Smooth muscle cell (in vitro differentiated cells): ENCODE results near the gene CLSTN2. TPM values are rescaled to one million over a fixed set of nuclear protein-coding genes. Genes with fewer than 3 reads are reported as not detected.

Source experiments
- DNase-seq: peaks from one replicate; lab custom pipeline; 2025; ENCODE audit not compliant: unreplicated experiment; lab: John Stamatoyannopoulos, UW
- H2AFZ ChIP-seq: fragments of 200-600 bp; sonication (generic); 2 replicates; pipeline ENCODE4 v1.6.0; 2016; ENCODE audit warnings: antibody characterized with exemption, low read depth, mild to moderate bottlenecking
- H3F3A ChIP-seq: fragments of 200-600 bp; sonication (generic); 2 replicates; pipeline ENCODE4 v1.6.0; 2017; ENCODE audit warnings: antibody characterized with exemption, low read depth
- H3K27ac ChIP-seq: fragments of 200-600 bp; sonication (generic); 2 replicates; pipeline ENCODE4 v1.5.1; 2016; ENCODE audit warnings: low read depth, mild to moderate bottlenecking
- H3K27me3 ChIP-seq: fragments of 200-600 bp; sonication (generic); 2 replicates; pipeline ENCODE4 v1.6.1; 2016; ENCODE audit warnings: low read depth, mild to moderate bottlenecking
- H3K36me3 ChIP-seq: fragments of 200-600 bp; sonication (generic); 2 replicates; pipeline ENCODE4 v1.5.1; 2016; ENCODE audit warnings: low read depth
- H3K4me1 ChIP-seq: fragments of 200-600 bp; sonication (generic); 2 replicates; pipeline ENCODE4 v1.5.1; 2016; ENCODE audit warnings: low read depth
- H3K4me2 ChIP-seq: fragments of 200-600 bp; sonication (generic); 2 replicates; pipeline ENCODE4 v1.6.0; 2016; ENCODE audit warnings: mild to moderate bottlenecking
- H3K4me3 ChIP-seq: fragments of 200-600 bp; sonication (generic); 2 replicates; pipeline ENCODE4 v1.5.1; 2016; ENCODE audit warnings: mild to moderate bottlenecking
- H3K79me2 ChIP-seq: fragments of 200-600 bp; sonication (generic); 2 replicates; pipeline ENCODE4 v1.6.0; 2016; ENCODE audit warnings: low read depth, mild to moderate bottlenecking
- H3K9ac ChIP-seq: fragments of 200-600 bp; sonication (generic); 2 replicates; pipeline ENCODE4 v1.6.0; 2016; ENCODE audit warnings: low read depth
- H3K9me3 ChIP-seq: fragments of 200-600 bp; sonication (generic); replicated peaks from 2 replicates; pipeline ENCODE4 v1.5.1; 2016; ENCODE audit warnings: low read depth
- H4K20me1 ChIP-seq: fragments of 200-600 bp; sonication (generic); 2 replicates; pipeline ENCODE4 v1.6.0; 2016; ENCODE audit warnings: low read depth
- WGBS: methylation state at CpG from one replicate; pipeline ENCODE4 v1.1.7; 2016; ENCODE audit warnings: low lambda C conversion rate; 5-methylcytosine and 5-hydroxymethylcytosine counted together
- polyA plus RNA-seq: library from polyadenylated mRNA; unstranded; fragments of >200 nt; fragmentation: Nextera tagmentation; extraction: Ambion mirVana; gene quantifications from 2 replicates; pipeline ENCODE4 v1.2.1, GENCODE V29; 2016
- total RNA-seq: library from RNA; depleted of rRNA; stranded (reverse); fragments of >200 nt; gene quantifications from 2 replicates; pipeline ENCODE4 v1.2.3, GENCODE V29; 2014
- TF ChIP-seq, protein P1 (sequence below): fragments of 200-600 bp; sonication (generic); IDR thresholded peaks from 2 replicates; pipeline ENCODE4 v1.5.1; 2017; ENCODE audit warnings: borderline replicate concordance, mild to moderate bottlenecking, antibody characterized with exemption; ENCODE audit not compliant: insufficient read depth, poor library complexity, severe bottlenecking

CLSTN2 gene
- total and polyA plus RNA-seq, 2 experiments from 2014 or later = 0.91 to 1.5 TPM

DNA sequence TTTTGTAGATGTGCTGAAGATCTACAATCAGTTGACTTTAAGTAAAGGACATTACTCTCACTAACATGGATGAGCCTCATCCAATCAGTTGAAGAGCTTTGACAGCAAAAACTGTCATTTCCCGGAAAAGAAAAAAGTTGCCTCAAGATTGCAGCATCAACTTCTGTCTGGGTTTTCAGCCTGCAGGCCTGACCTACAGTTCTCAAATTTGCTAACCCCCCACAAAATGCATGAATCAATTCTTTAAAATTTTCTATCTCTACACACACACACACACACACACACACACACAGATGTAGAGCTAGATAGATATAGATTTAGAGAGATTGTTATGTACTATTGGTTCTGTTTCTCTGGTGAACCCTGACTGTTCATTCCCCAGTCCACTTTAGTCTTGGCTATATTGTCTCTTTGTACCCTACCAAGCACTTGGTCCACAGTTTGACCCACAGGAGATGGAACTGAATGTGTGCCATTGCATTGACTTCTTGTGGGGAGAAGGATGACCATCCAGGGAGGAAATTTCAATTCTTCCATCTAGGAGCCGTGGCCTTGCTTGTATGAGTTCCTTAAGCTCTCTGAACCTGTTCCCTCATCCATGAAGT lies 228.3 kb downstream of the CLSTN2 start:
- TF ChIP-seq, protein P1, sequence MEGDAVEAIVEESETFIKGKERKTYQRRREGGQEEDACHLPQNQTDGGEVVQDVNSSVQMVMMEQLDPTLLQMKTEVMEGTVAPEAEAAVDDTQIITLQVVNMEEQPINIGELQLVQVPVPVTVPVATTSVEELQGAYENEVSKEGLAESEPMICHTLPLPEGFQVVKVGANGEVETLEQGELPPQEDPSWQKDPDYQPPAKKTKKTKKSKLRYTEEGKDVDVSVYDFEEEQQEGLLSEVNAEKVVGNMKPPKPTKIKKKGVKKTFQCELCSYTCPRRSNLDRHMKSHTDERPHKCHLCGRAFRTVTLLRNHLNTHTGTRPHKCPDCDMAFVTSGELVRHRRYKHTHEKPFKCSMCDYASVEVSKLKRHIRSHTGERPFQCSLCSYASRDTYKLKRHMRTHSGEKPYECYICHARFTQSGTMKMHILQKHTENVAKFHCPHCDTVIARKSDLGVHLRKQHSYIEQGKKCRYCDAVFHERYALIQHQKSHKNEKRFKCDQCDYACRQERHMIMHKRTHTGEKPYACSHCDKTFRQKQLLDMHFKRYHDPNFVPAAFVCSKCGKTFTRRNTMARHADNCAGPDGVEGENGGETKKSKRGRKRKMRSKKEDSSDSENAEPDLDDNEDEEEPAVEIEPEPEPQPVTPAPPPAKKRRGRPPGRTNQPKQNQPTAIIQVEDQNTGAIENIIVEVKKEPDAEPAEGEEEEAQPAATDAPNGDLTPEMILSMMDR = no peak
- H3K9me3 ChIP-seq = no peaks in the 10 kb centered on the region
- no peaks in the 10 kb centered on the region for H3K79me2 ChIP-seq
- 83% methylated on average over 2 of the region's 2 CpGs for whole genome bisulfite sequencing
- no peak overlapping the region for H2AFZ ChIP-seq
- peaks cover 8% of the 10 kb centered on the region for H3K27me3 ChIP-seq
- H3K9ac ChIP-seq = no peak overlapping the region
- no peak overlapping the region for H3K4me3 ChIP-seq
- no peak overlapping the region for H3K4me2 ChIP-seq
- no peak overlapping the region for H3K27ac ChIP-seq
- H3K36me3 ChIP-seq = no peaks in the 10 kb centered on the region
- no peaks in the 10 kb centered on the region for H3K4me1 ChIP-seq
- H3F3A ChIP-seq = peaks cover 10% of the 10 kb centered on the region
- H4K20me1 ChIP-seq = no peaks in the 10 kb centered on the region
- DNase-seq = no peak

DNA sequence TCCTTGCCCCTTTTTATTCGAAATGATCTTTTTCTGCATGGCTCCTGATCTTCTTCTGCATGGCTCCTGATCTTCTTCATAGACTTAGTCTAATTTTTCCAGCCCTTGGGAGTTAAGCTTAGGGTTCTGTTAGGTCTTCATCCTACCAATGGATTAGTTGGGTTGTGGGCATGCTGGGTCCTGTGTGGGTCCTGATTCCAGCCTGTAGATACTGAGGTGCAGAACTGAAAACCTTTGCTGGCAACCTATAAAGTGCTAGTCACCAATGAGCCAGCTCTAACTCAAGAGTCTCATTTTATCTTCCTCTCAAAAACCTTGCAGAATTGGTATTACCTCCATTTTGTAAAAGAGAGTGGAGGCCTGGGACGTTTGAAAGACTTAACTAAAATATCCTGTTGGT lies 229.2 kb downstream of the CLSTN2 start:
- 83% methylated on average over 2 of the region's 2 CpGs for WGBS
- Histone ChIP-seq H3F3A (peaks cover 10% of the 10 kb centered on the region), H3K27me3 (peaks cover 8% of the 10 kb centered on the region), H2AFZ (no peak overlapping the region), H3K4me2 (no peak overlapping the region), H3K9me3 (no peaks in the 10 kb centered on the region), H3K4me1 (no peaks in the 10 kb centered on the region), H3K4me3 (no peak overlapping the region), H4K20me1 (no peaks in the 10 kb centered on the region), H3K9ac (no peak overlapping the region), H3K79me2 (no peaks in the 10 kb centered on the region), H3K36me3 (no peaks in the 10 kb centered on the region), H3K27ac (no peak overlapping the region)
- TF ChIP-seq, protein P1 = no peak
- DNase-seq = no peak

DNA sequence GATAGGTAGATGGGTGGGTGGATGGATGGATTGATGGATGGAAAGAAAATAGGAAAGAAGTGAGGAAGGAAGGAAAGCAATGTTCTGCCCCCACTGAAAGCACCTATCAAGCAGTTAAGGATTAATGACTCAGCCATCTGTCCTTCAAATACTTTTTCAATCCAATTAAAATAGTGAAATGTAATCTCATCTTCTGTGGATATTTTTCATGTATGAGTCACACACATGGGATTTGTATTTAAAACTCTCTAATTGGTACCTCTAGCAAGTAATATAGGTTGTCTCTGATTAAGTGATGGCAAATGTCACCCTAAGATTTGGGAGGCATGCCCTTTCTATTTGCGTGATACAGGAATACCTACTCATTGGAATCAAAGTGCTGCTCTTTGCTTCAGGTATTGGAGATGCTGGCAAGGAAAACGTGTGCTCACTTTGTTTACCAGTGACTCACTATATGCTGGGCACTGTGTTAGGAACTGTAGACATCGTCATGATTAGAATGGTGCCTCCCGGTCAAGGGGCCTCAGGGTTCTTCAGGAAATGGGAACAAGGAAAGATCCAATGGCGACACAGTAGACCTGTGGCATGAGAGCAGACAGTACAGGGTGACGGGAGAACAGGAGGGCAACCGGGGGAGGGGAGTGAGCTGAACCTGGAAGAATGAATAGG lies 230.1 kb downstream of the CLSTN2 start:
- peaks cover 10% of the 10 kb centered on the region for H3F3A ChIP-seq
- H3K9ac ChIP-seq = no peak overlapping the region
- H3K36me3 ChIP-seq = no peaks in the 10 kb centered on the region
- H3K4me3 ChIP-seq = no peak overlapping the region
- H2AFZ ChIP-seq = no peak overlapping the region
- WGBS = 84% methylated on average over 7 of the region's 7 CpGs
- TF ChIP-seq, protein P1 = no peak
- H3K4me2 ChIP-seq = no peak overlapping the region
- H3K4me1 ChIP-seq = no peaks in the 10 kb centered on the region
- no peak for DNase-seq
- no peaks in the 10 kb centered on the region for H3K9me3 ChIP-seq
- H3K79me2 ChIP-seq = no peaks in the 10 kb centered on the region
- no peaks in the 10 kb centered on the region for H4K20me1 ChIP-seq
- no peak overlapping the region for H3K27ac ChIP-seq
- H3K27me3 ChIP-seq = peaks cover 8% of the 10 kb centered on the region

DNA sequence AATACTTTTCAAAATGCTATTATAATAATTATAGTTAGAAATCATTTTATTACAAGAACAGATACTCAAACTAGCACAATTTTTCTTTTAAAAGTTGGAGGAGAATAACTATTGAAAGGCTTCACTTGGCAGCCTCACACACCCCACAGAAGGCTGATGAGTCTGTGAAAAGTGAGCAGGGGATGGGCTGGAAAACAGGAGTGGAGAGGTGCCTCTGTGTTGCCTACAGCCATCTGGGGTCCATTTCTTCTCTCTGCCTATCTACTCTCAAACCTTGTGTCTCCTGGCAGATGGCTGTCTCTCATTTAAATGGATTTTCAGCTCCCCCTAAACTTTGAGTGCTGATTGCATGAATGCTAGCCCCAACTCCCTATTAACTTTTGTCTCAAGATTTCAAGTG lies 230.8 kb downstream of the CLSTN2 start:
- H3F3A ChIP-seq = peaks cover 10% of the 10 kb centered on the region
- no peak overlapping the region for H3K4me3 ChIP-seq
- no peaks in the 10 kb centered on the region for H3K4me1 ChIP-seq
- H3K27ac ChIP-seq = no peak overlapping the region
- H2AFZ ChIP-seq = no peak overlapping the region
- H3K27me3 ChIP-seq = peaks cover 8% of the 10 kb centered on the region
- no peaks in the 10 kb centered on the region for H3K79me2 ChIP-seq
- no peaks in the 10 kb centered on the region for H3K36me3 ChIP-seq
- DNase-seq = no peak
- H3K9me3 ChIP-seq = no peaks in the 10 kb centered on the region
- H4K20me1 ChIP-seq = no peaks in the 10 kb centered on the region
- no peak overlapping the region for H3K4me2 ChIP-seq
- TF ChIP-seq, protein P1 = no peak
- H3K9ac ChIP-seq = no peak overlapping the region
